Hepatocyte (in vitro differentiated cells): Measurements from ENCODE around the gene TIPARP. TPM values are rescaled to one million over a fixed set of nuclear protein-coding genes. Genes with fewer than 3 reads are reported as not detected.

Source experiments
- DNase-seq: peaks from one replicate; pipeline ENCODE4 v3.0.0-alpha.2; 2016; ENCODE audit warnings: low spot score
- H2AFZ ChIP-seq: fragments of 200-600 bp; sonication (generic); 2 replicates; pipeline ENCODE4 v1.6.0; 2016; ENCODE audit warnings: antibody characterized with exemption, mild to moderate bottlenecking
- H3K27ac ChIP-seq: fragments of 200-600 bp; sonication (generic); 2 replicates; pipeline ENCODE4 v1.5.1; 2016; ENCODE audit warnings: mild to moderate bottlenecking
- H3K27me3 ChIP-seq: fragments of 200-600 bp; sonication (generic); 2 replicates; pipeline ENCODE4 v1.6.1; 2016
- H3K36me3 ChIP-seq: fragments of 200-600 bp; sonication (generic); replicated peaks from 2 replicates; pipeline ENCODE4 v1.5.1; 2016; ENCODE audit warnings: low read depth; ENCODE audit not compliant: insufficient read depth
- H3K4me1 ChIP-seq: fragments of 200-600 bp; sonication (generic); 2 replicates; pipeline ENCODE4 v1.5.1; 2016; ENCODE audit warnings: mild to moderate bottlenecking, moderate library complexity; ENCODE audit not compliant: insufficient read depth
- H3K4me2 ChIP-seq: fragments of 200-600 bp; sonication (generic); 2 replicates; pipeline ENCODE4 v1.6.0; 2016
- H3K4me3 ChIP-seq: fragments of 200-600 bp; sonication (generic); 2 replicates; pipeline ENCODE4 v1.5.1; 2016; ENCODE audit warnings: mild to moderate bottlenecking
- H3K79me2 ChIP-seq: fragments of 200-600 bp; sonication (generic); 2 replicates; pipeline ENCODE4 v1.6.0; 2017; ENCODE audit warnings: mild to moderate bottlenecking
- H3K9me2 ChIP-seq: fragments of 200-600 bp; sonication (generic); replicated peaks from 2 replicates; pipeline ENCODE4 v1.6.0; 2017; ENCODE audit warnings: mild to moderate bottlenecking; ENCODE audit not compliant: insufficient read depth
- H3K9me3 ChIP-seq: fragments of 200-600 bp; sonication (generic); 2 replicates; pipeline ENCODE4 v1.5.1; 2016; ENCODE audit warnings: low read depth, mild to moderate bottlenecking
- H4K20me1 ChIP-seq: fragments of 200-600 bp; sonication (generic); 2 replicates; pipeline ENCODE4 v1.6.0; 2016; ENCODE audit warnings: mild to moderate bottlenecking; ENCODE audit not compliant: insufficient read depth, poor library complexity, severe bottlenecking
- CTCF ChIP-seq: fragments of 200-600 bp; sonication (generic); IDR thresholded peaks from 2 replicates; pipeline ENCODE4 v1.5.1; 2016; ENCODE audit warnings: antibody characterized with exemption, mild to moderate bottlenecking; ENCODE audit not compliant: poor library complexity
- EZH2 ChIP-seq: fragments of 200-600 bp; sonication (generic); IDR thresholded peaks from 2 replicates; pipeline ENCODE4 v1.6.1; 2016; ENCODE audit warnings: antibody characterized with exemption, mild to moderate bottlenecking, borderline replicate concordance
- EZH2phosphoT487 ChIP-seq: fragments of 200-600 bp; sonication (generic); IDR thresholded peaks from one replicate; pipeline ENCODE4 v1.6.1; 2018; ENCODE audit warnings: antibody characterized with exemption, mild to moderate bottlenecking, low read depth, moderate library complexity; ENCODE audit not compliant: unreplicated experiment, severe bottlenecking
- WGBS: methylation state at CpG from one replicate; pipeline ENCODE4 v1.1.6; 2016; ENCODE audit warnings: low lambda C conversion rate; ENCODE audit errors: missing lambda C conversion rate; 5-methylcytosine and 5-hydroxymethylcytosine counted together
- polyA plus RNA-seq: library from polyadenylated mRNA; unstranded; fragments of >200 nt; fragmentation: Nextera tagmentation; extraction: Ambion mirVana; gene quantifications from 2 replicates; pipeline ENCODE4 v1.2.1, GENCODE V29; 2016
- total RNA-seq: library from RNA; depleted of rRNA; stranded (reverse); fragments of >200 nt; gene quantifications from 2 replicates; pipeline ENCODE4 v1.2.3, GENCODE V29; 2014

The TIPARP gene
- total and polyA plus RNA-seq, 2 experiments from 2014 or later: 19.9 to 112 TPM

DNA sequence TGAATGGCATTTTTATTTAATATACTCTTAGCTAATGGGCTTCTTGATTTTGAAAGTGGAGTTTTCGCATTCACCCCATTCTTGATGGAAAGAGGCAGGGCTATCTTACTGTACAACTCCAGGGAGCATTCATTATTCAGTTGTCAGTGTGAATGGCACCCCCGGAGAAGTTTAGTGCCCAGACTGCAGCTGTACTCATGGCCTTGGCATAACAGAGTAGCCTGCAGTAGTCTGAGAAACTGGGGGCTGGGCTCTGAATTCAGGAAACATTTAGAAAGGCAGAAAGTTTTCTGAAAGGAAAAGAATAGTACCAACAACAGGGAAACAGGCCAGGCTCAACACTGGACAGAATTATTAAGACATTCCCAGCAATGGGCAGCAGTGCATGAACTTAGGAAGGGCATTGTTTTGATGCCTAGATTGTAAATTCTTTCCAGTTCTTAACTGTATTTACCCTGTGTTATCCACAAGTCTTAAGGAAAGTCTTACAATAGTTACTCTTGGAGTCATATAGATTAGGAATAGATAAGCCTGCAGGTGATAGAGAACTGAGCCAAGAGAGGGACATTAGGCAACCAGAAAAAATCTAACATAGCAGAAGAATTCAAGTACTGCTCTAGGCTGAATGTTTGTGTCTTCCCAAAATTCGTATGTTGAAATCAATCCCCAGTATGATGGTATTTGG is 44.4 kb downstream of the TIPARP start:
- Histone ChIP-seq H3K79me2 (no peaks in the 10 kb centered on the region), H3K4me2 (no peak overlapping the region), H2AFZ (no peak overlapping the region), H3K27me3 (no peaks in the 10 kb centered on the region), H3K36me3 (no peaks in the 10 kb centered on the region), H4K20me1 (no peaks in the 10 kb centered on the region), H3K9me3 (no peaks in the 10 kb centered on the region), H3K4me1 (no peaks in the 10 kb centered on the region), H3K9me2 (no peaks in the 10 kb centered on the region), H3K27ac (peak overlapping the region; percentile 62), H3K4me3 (no peak overlapping the region)
- 76% methylated on average over 3 of the region's 3 CpGs for WGBS
- TF ChIP-seq EZH2phosphoT487: no peak
- no peak for TF ChIP-seq EZH2
- no peak for TF ChIP-seq CTCF
- DNase-seq: no peak

GRCh38 chr3:156720826-156721225 is 46.4 kb downstream of the TIPARP start:
- 60% methylated on average over 2 of the region's 2 CpGs for WGBS
- Histone ChIP-seq H3K27ac (no peak overlapping the region), H3K4me2 (no peak overlapping the region), H3K4me3 (no peak overlapping the region), H2AFZ (no peak overlapping the region), H3K9me2 (no peaks in the 10 kb centered on the region), H3K27me3 (no peaks in the 10 kb centered on the region), H3K9me3 (no peaks in the 10 kb centered on the region), H3K4me1 (no peaks in the 10 kb centered on the region), H3K36me3 (no peaks in the 10 kb centered on the region), H3K79me2 (no peaks in the 10 kb centered on the region), H4K20me1 (no peaks in the 10 kb centered on the region)
- no peak for TF ChIP-seq CTCF
- TF ChIP-seq EZH2phosphoT487: no peak
- TF ChIP-seq EZH2: no peak
- no peak for DNase-seq

GRCh38 chr3:156721687-156722618 is 47.6 kb downstream of the TIPARP start:
- H3K4me3 ChIP-seq: no peak overlapping the region
- DNase-seq: no peak
- H3K4me1 ChIP-seq: no peaks in the 10 kb centered on the region
- H3K79me2 ChIP-seq: no peaks in the 10 kb centered on the region
- H3K9me3 ChIP-seq: no peaks in the 10 kb centered on the region
- WGBS: 93% methylated on average over 2 of the region's 2 CpGs
- no peaks in the 10 kb centered on the region for H4K20me1 ChIP-seq
- no peak overlapping the region for H2AFZ ChIP-seq
- TF ChIP-seq EZH2 (no peak), EZH2phosphoT487 (no peak), CTCF (no peak)
- H3K27ac ChIP-seq: peak overlapping the region; percentile 17
- no peaks in the 10 kb centered on the region for H3K9me2 ChIP-seq
- H3K27me3 ChIP-seq: no peaks in the 10 kb centered on the region
- no peak overlapping the region for H3K4me2 ChIP-seq
- H3K36me3 ChIP-seq: no peaks in the 10 kb centered on the region
